Glutamatergic neuron (in vitro differentiated cells): ENCODE data around the gene CEBPA. TPM values are rescaled to one million over a fixed set of nuclear protein-coding genes. Genes with fewer than 3 reads are reported as not detected.
A peak's percentile ranks its signal among the peaks of the same experiment; 100 is the strongest.

Experiments used
- DNase-seq: peaks from one replicate; pipeline ENCODE4 v3.0.0; 2022
- H3K27ac Mint-ChIP-seq: one replicate; pipeline ENCODE4 v1.8.0; 2020; ENCODE audit warnings: mild to moderate bottlenecking, mixed read lengths, inconsistent platforms; ENCODE audit not compliant: unreplicated experiment
- H3K27me3 Mint-ChIP-seq: one replicate; pipeline ENCODE4 v1.8.0; 2020; ENCODE audit warnings: mild to moderate bottlenecking, moderate library complexity, mixed read lengths, inconsistent platforms; ENCODE audit not compliant: unreplicated experiment
- H3K36me3 Mint-ChIP-seq: one replicate; pipeline ENCODE4 v1.8.0; 2020; ENCODE audit warnings: mild to moderate bottlenecking, mixed read lengths, inconsistent platforms; ENCODE audit not compliant: unreplicated experiment
- H3K4me1 Mint-ChIP-seq: one replicate; pipeline ENCODE4 v1.8.0; 2020; ENCODE audit warnings: mild to moderate bottlenecking, low read depth, mixed read lengths, inconsistent platforms; ENCODE audit not compliant: unreplicated experiment
- H3K4me3 Mint-ChIP-seq: one replicate; pipeline ENCODE4 v1.8.0; 2020; ENCODE audit warnings: mild to moderate bottlenecking, mixed read lengths, inconsistent platforms; ENCODE audit not compliant: unreplicated experiment
- H3K9me3 Mint-ChIP-seq: one replicate; pipeline ENCODE4 v1.8.0; 2020; ENCODE audit warnings: mild to moderate bottlenecking, moderate library complexity, mixed read lengths, inconsistent platforms; ENCODE audit not compliant: unreplicated experiment
- CTCF ChIP-seq: fragments of 200-600 bp; sonication (generic); IDR thresholded peaks from one replicate; pipeline ENCODE4 v1.5.0; 2021; ENCODE audit not compliant: partially characterized antibody, unreplicated experiment
- total RNA-seq: library from RNA; stranded (reverse); fragmentation: NEBNext Ultra II Directional; extraction: Animal tissue kit (Norgen Biotek cat#: 25700); gene quantifications from one replicate; pipeline ENCODE4 v1.2.1, GENCODE V29; 2021; ENCODE audit not compliant: unreplicated experiment

CEBPA gene
- total RNA-seq, 1 donor from 2014 or later = 0.66 TPM

- H3K27ac Mint-ChIP-seq = no peak overlapping the region
- peaks cover 2% of the 10 kb centered on the region for H3K9me3 Mint-ChIP-seq
- H3K4me3 Mint-ChIP-seq = no peak overlapping the region
- no peaks in the 10 kb centered on the region for H3K36me3 Mint-ChIP-seq
- DNase-seq = no peak
- no peaks in the 10 kb centered on the region for H3K27me3 Mint-ChIP-seq
- H3K4me1 Mint-ChIP-seq = peaks cover 8% of the 10 kb centered on the region
- no peak for TF ChIP-seq CTCF
Measured at GRCh38 chr19:33347300-33347699, 45.0 kb upstream of the CEBPA start.

- Mint-ChIP-seq H3K27ac (no peak overlapping the region), H3K36me3 (no peaks in the 10 kb centered on the region), H3K4me3 (no peak overlapping the region), H3K27me3 (no peaks in the 10 kb centered on the region), H3K9me3 (peaks cover 2% of the 10 kb centered on the region), H3K4me1 (peaks cover 8% of the 10 kb centered on the region)
- no peak for DNase-seq
- no peak for TF ChIP-seq CTCF
Measured at GRCh38 chr19:33346665-33347064, 44.3 kb upstream of the CEBPA start.

- Mint-ChIP-seq H3K4me3 (no peak overlapping the region), H3K4me1 (peaks cover 8% of the 10 kb centered on the region), H3K27me3 (no peaks in the 10 kb centered on the region), H3K27ac (no peak overlapping the region), H3K9me3 (peaks cover 2% of the 10 kb centered on the region), H3K36me3 (no peaks in the 10 kb centered on the region)
- DNase-seq = no peak
- TF ChIP-seq CTCF = no peak
Measured at GRCh38 chr19:33345163-33345562, 42.8 kb upstream of the CEBPA start.

GRCh38 chr19:33344573-33344925, 42.2 kb upstream of the CEBPA start:
- peak overlapping the region; percentile 68 for H3K4me3 Mint-ChIP-seq
- H3K27me3 Mint-ChIP-seq = peaks cover 2% of the 10 kb centered on the region
- no peak for TF ChIP-seq CTCF
- peaks cover 2% of the 10 kb centered on the region for H3K9me3 Mint-ChIP-seq
- H3K4me1 Mint-ChIP-seq = peaks cover 8% of the 10 kb centered on the region
- H3K36me3 Mint-ChIP-seq = no peaks in the 10 kb centered on the region
- DNase-seq = no peak
- no peak overlapping the region for H3K27ac Mint-ChIP-seq

- peaks cover 8% of the 10 kb centered on the region for H3K4me1 Mint-ChIP-seq
- H3K36me3 Mint-ChIP-seq = no peaks in the 10 kb centered on the region
- peak overlapping the region; percentile 68 for H3K4me3 Mint-ChIP-seq
- no peak overlapping the region for H3K27ac Mint-ChIP-seq
- H3K27me3 Mint-ChIP-seq = peaks cover 2% of the 10 kb centered on the region
- H3K9me3 Mint-ChIP-seq = peaks cover 2% of the 10 kb centered on the region
- peak; percentile 28 for DNase-seq
- TF ChIP-seq CTCF = no peak
Measured at GRCh38 chr19:33343859-33344572, 41.7 kb upstream of the CEBPA start.
